HUDEP-2 (cell line): Measurements from ENCODE around the gene NCF1.
"Not testable (repeated sequence)": the region's sequence is repeated elsewhere in the genome, so short reads cannot be mapped to it uniquely, and the experiment has no call there.

ENCODE experiments used
- DNase-seq, 76 experiments: peaks; one replicate each; lab custom pipeline; 2025; ENCODE audit not compliant: unreplicated experiment in 76 of 76; lab: John Stamatoyannopoulos, UW

Gene NCF1

DNA sequence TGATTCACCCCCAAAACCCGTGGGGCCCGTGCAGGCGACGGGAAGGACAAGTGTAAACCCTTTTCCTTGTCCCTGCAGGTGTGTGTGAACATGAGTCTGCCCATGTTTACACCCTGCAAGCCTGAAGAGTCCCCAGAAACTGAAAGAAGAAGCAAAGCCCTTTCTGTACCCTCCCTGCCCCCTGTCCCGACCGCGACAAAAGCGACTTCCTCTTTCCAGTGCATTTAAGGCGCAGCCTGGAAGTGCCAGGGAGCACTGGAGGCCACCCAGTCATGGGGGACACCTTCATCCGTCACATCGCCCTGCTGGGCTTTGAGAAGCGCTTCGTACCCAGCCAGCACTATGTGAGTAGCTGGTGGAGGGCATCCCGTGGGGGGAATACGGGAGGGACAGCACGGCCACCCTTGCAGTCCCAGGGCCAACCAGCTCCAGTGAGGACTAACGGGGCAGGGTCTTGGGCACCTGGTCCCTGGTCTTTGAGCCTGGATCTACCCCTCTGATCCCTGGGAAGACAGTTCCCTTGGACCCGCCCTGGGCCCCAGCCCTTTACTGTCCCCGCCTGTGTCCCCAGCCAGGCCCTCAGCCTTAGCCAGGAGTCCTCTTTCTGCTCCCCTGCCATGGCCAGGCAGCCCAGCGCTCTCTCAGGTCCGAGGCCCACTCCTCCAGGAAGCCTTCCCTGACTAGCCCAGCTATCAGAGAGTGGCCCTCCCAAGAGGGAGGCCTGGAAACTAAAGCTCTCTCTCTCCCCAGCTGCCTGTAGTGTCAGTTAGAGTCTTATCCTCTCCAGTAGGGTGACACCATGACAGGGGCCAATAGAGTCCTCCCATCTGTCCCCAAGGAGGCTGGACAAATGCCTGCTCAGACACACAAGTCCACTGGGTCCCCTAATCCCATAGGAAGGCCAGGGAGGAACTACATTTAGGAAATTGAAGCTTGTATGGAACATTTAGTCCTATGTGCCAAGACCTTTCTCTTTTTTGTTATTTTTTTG, at the start of gene NCF1:
TSS of gene NCF1 (plus strand) at position 252 of the 991 bp plus-strand sequence. CDS start at position 273, 21 bp downstream.
- DNase-seq: not testable (repeated sequence)

DNA sequence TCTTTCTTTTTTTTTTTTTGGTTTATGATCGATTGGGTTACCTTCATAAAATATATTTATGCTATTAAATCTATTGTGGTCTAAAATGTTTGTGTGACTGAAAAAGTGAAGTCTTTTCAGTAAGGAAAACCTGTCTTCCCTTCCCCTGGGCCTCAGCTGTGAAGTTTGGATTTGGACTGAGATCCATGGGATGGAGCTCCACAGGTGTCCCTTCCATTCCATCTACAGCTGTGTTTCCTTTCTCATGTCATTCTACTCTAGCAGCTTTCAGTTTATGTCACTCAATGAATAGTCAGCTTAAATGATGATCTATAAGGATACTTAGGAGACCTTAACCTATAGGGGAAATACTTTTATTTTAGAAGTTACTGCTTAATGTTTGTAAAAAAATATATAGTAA, 48.0 kb upstream of the NCF1 start:
- DNase-seq: no peak

DNA sequence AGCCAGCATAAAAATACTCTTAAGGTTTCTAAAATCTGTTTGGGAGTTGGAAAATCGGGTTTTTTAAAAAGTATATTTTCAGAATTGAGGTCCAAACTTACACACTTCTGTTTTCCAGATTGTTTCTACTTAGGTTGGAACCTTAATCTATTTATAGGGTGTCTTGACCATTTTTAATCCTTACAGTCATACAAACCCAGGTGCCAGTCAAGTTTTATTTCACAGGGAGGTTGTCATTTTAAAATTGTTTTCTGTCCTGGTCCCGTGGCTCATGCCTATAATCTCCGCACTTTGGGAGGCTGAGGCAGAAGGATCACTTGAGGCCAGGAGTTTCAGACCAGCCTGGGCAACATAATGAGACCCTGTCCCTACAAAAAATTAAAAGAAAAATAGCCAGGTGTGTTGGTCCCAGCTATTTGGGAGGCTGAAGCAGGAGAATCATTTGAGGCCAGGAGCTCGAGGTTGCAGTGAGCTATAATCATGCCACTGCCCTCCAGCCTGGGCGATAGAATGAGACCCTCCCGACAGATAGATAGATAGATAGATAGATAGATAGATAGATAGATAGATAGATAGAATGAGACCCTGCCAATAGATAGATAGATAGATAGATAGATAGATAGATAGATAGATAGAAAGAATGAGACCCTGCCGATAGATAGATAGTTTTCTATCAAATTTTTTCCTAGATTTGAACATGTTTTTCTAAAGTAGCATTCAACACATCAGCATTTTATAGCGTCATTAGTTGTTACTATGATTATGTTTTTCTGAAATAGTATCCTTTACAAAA, 47.3 kb upstream of the NCF1 start:
- no peak for DNase-seq

- not testable (repeated sequence) for DNase-seq
Observed at GRCh38 chr7:74728686-74729085, 45.1 kb upstream of the NCF1 start.

DNA sequence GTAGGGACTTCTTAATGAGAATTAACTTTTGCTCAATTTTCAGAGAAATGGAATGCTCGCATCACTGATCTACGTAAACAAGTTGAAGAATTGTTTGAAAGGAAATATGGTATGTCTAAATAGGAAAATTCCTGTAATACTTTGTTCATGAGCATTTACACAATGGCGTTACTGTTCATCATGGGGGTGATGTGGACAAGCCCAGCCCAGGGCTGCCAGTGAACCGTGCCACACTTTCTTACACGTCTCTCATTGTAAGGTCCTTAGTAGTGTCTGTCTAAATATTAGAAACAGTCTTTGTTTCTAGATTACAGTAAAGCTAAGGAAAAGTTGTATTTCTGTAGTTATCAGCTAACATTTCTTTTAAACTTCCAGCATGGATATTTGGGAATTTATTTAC, 43.6 kb upstream of the NCF1 start:
- DNase-seq: not testable (repeated sequence)

- not testable (repeated sequence) for DNase-seq
Observed at GRCh38 chr7:74739974-74740703, 33.7 kb upstream of the NCF1 start.

DNA sequence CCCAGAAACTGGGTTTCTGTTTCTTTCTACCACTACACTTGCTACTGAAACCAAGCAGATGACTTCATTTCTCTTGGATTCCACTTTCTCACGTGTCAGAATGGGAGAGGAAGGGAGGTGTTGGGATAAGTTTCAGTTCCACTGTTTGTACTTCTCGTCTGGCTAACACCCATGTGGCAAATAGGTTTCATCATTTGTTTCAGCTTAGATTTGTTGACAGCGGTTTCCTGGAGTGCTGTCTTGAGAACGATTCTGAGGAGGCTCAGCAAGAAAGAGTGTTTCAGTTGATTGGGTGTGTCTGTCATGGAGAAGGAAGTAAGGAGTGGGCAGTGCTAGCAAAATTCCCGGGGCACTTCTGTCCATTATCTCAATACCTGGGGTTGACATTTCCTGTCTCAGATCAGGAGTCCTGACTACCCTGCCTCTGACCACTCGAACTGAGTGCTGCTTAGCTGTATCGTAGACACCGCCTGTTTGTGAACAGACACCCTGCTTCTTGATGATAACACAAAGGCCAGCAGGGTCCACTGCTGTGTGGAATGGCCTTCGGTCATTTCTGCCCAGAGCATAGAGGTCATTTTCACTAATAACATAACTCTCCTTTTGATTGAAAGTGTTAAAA, 29.8 kb upstream of the NCF1 start:
- not testable (repeated sequence) for DNase-seq

DNA sequence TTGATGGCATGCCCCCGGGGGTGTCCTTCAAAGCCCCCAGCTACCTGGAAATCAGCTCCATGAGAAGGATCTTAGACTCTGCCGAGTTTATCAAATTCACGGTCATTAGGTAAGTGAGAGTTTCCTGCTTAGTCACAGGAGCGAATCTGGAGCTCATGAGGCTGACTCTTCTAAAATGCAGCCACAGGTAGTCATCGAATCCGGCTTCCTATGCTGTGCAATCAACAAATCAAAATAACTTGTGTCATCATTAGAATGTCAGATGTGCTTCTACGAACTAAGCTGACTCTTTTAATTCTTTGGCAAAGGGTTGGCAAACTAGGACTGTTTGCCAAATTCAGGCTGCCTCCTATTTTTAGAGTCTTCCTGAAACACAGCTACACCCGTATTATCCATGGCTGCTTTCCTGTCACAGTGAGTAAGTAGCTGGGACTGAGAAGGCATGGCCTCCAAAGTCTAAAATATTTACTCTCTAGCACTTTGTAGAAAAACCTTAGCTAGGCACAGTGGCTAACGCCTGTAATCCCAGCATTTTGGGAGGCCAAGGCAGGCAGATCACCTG, 19.8 kb upstream of the NCF1 start:
- not testable (repeated sequence) for DNase-seq

- DNase-seq: not testable (repeated sequence)
Observed at GRCh38 chr7:74756673-74757072, 17.1 kb upstream of the NCF1 start.

GRCh38 chr7:74758268-74758667, 15.5 kb upstream of the NCF1 start:
- DNase-seq: not testable (repeated sequence)

DNA sequence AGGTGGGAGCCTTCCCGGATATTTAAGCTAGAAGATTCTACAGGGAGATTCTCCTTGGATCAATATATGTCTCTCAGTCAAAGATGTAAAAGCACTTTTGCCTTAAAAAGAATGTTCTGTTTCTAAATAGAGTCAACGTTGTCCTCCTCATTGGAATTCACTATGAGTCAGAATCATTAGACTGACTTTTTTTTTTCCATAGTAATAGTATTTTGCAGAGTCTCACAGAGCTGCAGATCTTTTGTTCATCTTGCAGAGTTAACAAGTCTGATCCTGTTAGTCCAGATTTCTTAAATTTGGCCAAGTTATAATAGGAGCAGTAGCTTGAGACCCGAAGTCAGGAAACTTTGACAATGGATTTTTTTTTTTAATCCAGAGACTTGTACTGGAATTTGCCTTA, 14.8 kb upstream of the NCF1 start:
- DNase-seq: not testable (repeated sequence)

- DNase-seq: not testable (repeated sequence)
Observed at GRCh38 chr7:74765205-74765918, 8.4 kb upstream of the NCF1 start.

DNA sequence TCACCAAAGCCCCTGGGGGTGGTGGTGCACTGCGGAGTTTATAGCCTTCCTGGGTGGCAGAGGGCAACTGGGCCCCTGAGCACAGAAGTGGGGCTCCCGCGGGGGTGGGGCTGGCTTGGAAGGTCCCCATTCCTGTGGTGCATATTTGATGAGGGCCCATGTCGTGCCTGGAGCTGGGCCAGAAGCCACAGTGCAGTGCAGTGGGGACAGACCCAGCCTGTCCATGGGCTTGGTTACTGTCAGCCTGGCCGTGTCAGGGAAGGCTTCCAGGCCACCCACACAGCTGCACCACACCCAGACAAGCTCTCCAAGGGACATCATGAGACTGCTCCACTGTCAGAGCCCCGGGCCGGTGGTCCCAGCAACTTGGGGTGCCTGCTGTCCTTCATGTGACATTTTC, 7.3 kb upstream of the NCF1 start:
- DNase-seq: not testable (repeated sequence)

DNA sequence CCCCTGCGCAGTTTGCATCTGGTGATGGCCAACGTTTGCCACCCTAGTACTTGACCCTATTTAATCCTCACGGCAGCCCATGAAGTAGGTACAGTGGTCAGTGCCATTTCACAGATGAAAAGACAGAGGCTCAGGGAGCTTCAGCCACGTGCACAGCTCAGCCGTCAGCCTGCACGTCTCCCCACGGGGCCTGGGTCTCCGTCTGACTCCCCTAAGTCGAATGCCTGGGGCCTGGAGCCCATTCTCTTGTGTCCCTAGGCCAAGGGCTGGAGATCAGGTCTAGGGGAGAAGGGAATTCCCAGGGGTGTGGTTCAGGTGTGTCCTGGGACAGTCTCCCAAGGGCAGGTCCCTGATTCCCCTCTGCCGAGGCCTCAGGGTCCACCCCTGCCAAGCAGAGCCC, 6.8 kb upstream of the NCF1 start:
- not testable (repeated sequence) for DNase-seq

GRCh38 chr7:74770062-74770461, 3.7 kb upstream of the NCF1 start:
- DNase-seq: not testable (repeated sequence)

GRCh38 chr7:74772093-74772492, 1.7 kb upstream of the NCF1 start:
- not testable (repeated sequence) for DNase-seq

- not testable (repeated sequence) for DNase-seq
Observed at GRCh38 chr7:74775111-74775510, 1.3 kb downstream of the NCF1 start.

- DNase-seq: not testable (repeated sequence)
Observed at GRCh38 chr7:74779053-74779452, 5.2 kb downstream of the NCF1 start.

DNA sequence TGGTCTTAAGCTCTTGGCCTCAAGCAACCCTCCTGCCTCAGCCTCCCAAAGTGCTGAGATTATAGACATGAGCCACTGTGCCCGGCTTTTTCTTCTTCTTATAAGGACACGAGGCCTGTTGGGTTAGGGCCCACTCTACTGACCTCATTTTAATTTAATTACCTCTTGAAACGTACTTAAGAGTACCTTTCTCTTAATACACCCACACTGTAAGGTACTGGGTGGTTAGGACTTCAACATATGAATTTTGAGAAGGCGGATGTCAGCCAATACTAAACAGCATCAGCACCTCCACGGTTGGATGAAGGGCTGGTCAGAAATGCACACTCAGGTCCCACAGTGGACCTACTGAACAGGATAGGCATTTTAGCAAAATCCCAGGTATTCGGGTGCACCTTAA, 7.9 kb downstream of the NCF1 start:
- not testable (repeated sequence) for DNase-seq
